Memory B cell (primary cell): ENCODE data around the gene RIT2.

ENCODE experiments used
- ATAC-seq: fragments of 150-1000 bp; cut with Tn5 transposase; 2 replicates; pipeline ENCODE4 v1.10.0; 2021; ENCODE audit warnings: low read depth, mild to moderate bottlenecking, moderate library complexity
- DNase-seq, 2 donors: peaks; one replicate each; pipeline ENCODE4 v3.0.0; 2022; ENCODE audit warnings: low spot score in 2 of 2
- H3K27ac Mint-ChIP-seq: one replicate; pipeline ENCODE4 v1.8.0; 2022; ENCODE audit warnings: mild to moderate bottlenecking, moderate library complexity, mixed read lengths
- H3K27me3 Mint-ChIP-seq: one replicate; pipeline ENCODE4 v1.8.0; 2022; ENCODE audit warnings: mixed read lengths
- H3K36me3 Mint-ChIP-seq: one replicate; pipeline ENCODE4 v1.8.0; 2022; ENCODE audit warnings: mild to moderate bottlenecking, mixed read lengths
- H3K4me1 Mint-ChIP-seq: one replicate; pipeline ENCODE4 v1.8.0; 2022; ENCODE audit warnings: mixed read lengths
- H3K4me3 Mint-ChIP-seq: one replicate; pipeline ENCODE4 v1.8.0; 2022; ENCODE audit warnings: mild to moderate bottlenecking, moderate library complexity, mixed read lengths
- H3K9me3 Mint-ChIP-seq: one replicate; pipeline ENCODE4 v1.8.0; 2022; ENCODE audit warnings: mixed read lengths

The RIT2 gene

DNA sequence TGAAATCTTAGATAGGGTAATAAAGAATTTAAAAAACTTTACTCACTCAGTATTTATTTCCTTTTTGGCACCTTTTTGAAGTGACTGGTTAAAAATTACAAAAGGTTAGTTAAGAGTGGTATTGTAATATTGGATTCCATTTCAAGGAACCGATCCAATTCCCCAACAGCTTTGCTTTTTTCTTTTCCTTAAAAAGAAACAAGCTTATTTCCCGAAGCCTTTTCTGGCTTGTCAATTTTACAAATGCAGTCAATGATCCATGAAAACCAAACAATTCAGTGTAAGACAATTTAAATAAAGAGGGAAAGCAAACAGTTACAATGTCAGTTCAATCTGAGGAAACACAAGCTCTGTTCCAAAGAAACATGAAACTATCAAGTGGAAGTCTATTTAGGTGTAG is 200.2 kb downstream of the RIT2 start:
- no peak for ATAC-seq
- Mint-ChIP-seq H3K4me1 (no peaks in the 10 kb centered on the region), H3K4me3 (no peak overlapping the region), H3K27ac (no peak overlapping the region), H3K9me3 (peaks cover 6% of the 10 kb centered on the region), H3K27me3 (no peaks in the 10 kb centered on the region), H3K36me3 (no peaks in the 10 kb centered on the region)
- DNase-seq, result no peak

DNA sequence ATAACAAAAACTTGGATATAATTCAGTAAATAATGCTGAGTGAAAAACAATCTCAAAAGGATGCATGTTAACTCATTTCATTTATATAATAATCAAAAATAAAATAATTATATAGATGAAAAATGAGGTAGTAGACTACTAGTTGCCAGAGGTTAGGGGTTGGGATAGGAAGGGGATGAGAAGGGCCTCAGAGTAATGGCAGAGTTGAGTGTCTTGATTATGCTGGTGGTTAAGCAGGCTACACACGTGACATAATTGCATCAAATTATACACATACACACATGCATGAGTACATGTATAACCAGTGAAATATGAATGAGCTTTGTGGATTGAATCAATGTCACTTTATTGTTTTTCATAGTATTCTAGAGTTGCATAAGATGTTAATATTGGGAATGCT is 201.0 kb downstream of the RIT2 start:
- Mint-ChIP-seq H3K4me3 (no peak overlapping the region), H3K4me1 (no peaks in the 10 kb centered on the region), H3K36me3 (no peaks in the 10 kb centered on the region), H3K27ac (no peak overlapping the region), H3K9me3 (peaks cover 7% of the 10 kb centered on the region), H3K27me3 (no peaks in the 10 kb centered on the region)
- no peak for ATAC-seq
- no peak for DNase-seq

DNA sequence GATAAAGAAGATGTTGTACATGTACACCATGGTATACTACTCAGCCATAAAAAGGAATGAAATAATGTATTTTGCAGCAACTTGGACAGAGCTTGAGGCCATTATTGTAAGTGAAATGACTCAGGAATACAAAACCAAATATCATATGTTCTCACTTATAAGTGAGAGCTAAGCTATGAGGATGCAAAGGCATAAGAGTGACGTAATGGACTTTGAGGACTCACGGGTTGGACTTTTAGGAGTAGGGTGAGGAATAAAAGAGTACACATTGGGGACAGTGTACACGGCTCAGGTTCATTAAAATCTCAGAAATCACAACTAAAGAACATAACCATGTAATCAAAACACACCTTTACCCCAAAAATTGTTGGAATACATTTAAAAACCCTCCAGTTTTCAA is 206.4 kb downstream of the RIT2 start:
- DNase-seq (no peak), ATAC-seq (no peak)
- H3K27ac Mint-ChIP-seq, result no peak overlapping the region
- no peak overlapping the region for H3K4me3 Mint-ChIP-seq
- H3K4me1 Mint-ChIP-seq, result no peaks in the 10 kb centered on the region
- no peaks in the 10 kb centered on the region for H3K27me3 Mint-ChIP-seq
- H3K36me3 Mint-ChIP-seq, result no peaks in the 10 kb centered on the region
- H3K9me3 Mint-ChIP-seq, result peaks cover 3% of the 10 kb centered on the region

DNA sequence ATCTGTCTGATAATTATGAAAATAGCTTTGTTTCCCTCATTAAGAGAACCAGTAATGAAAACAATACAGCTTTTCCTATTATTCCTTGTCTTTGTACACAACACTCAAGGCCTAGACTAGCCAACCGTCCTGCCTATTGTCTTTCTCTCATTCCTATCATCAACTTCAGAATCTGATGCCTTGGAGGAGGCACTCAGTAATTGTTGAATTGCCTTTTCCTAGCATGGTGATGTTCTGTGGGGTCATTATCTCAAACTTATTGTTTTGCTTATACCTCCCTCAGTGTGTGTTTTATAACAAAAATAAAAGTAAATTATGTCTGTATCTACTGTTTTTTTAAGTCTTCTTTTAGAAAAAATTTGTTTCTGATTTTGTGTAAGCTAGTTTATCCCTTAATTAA is 208.7 kb downstream of the RIT2 start:
- no peaks in the 10 kb centered on the region for H3K36me3 Mint-ChIP-seq
- H3K27me3 Mint-ChIP-seq, result no peaks in the 10 kb centered on the region
- H3K4me3 Mint-ChIP-seq, result no peak overlapping the region
- H3K4me1 Mint-ChIP-seq, result no peaks in the 10 kb centered on the region
- DNase-seq (no peak), ATAC-seq (no peak)
- peaks cover 3% of the 10 kb centered on the region for H3K9me3 Mint-ChIP-seq
- no peak overlapping the region for H3K27ac Mint-ChIP-seq

DNA sequence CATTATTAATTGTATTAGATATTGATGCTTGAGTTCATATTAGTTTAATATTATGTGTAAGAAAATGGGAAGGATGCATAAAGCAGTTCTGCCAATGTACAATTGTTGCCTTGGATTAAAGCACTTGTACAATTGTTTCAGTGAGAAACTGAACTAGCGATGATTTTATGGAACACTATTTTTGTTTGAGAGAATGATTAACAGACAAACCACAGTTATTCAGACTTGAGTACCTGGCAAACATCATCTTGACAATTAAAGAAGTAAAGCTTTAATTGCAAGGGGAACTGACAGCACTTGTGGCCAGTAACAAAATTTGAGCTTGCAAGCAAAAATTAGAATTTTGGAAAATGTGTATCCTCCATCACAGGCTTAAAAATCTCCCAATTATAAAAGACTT is 214.3 kb downstream of the RIT2 start:
- peaks cover 3% of the 10 kb centered on the region for H3K9me3 Mint-ChIP-seq
- no peak for DNase-seq
- H3K27ac Mint-ChIP-seq, result no peak overlapping the region
- no peak overlapping the region for H3K4me3 Mint-ChIP-seq
- ATAC-seq, result no peak
- no peaks in the 10 kb centered on the region for H3K4me1 Mint-ChIP-seq
- no peaks in the 10 kb centered on the region for H3K36me3 Mint-ChIP-seq
- no peaks in the 10 kb centered on the region for H3K27me3 Mint-ChIP-seq

DNA sequence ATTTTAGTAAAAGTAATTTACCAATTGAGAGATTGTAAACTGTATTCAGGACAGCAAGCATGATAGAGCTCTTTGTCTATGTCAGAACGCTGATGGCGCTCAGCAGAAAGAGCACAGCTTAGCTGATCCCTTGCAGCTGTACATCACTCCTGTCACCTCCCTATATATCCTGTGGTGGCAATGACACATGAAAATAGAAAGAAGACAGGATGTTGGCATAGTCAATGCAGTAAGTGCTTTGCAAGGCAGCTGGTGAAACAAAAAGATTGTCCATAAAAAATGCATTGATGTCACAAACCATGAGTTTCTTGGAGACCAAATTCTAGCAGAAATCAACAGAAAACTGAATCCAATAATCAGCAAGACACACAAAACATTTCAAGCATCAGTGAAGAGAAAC is 221.5 kb downstream of the RIT2 start:
- H3K4me1 Mint-ChIP-seq, result no peaks in the 10 kb centered on the region
- H3K9me3 Mint-ChIP-seq, result peaks cover 4% of the 10 kb centered on the region
- H3K36me3 Mint-ChIP-seq, result no peaks in the 10 kb centered on the region
- no peak overlapping the region for H3K4me3 Mint-ChIP-seq
- H3K27ac Mint-ChIP-seq, result no peak overlapping the region
- no peak for ATAC-seq
- DNase-seq, result no peak
- no peaks in the 10 kb centered on the region for H3K27me3 Mint-ChIP-seq

DNA sequence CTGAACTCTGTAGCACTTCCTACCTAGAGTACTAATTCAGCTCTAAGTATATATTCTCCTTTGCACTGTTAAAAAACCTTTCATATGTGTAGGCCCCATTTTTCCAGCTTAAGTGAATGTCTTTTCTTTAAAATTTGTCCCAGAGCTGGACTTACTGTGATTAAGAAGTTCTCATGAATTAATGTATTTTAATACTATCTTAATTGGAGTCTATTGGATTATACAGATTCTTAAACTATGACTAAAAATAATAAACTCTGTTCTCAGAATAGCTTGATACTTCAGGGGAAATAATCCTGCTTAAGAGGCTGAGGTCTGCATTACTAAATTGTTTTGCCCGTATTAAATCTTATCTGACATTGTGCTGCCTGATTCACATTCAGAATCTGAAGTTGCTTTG is 223.3 kb downstream of the RIT2 start:
- DNase-seq, result no peak

DNA sequence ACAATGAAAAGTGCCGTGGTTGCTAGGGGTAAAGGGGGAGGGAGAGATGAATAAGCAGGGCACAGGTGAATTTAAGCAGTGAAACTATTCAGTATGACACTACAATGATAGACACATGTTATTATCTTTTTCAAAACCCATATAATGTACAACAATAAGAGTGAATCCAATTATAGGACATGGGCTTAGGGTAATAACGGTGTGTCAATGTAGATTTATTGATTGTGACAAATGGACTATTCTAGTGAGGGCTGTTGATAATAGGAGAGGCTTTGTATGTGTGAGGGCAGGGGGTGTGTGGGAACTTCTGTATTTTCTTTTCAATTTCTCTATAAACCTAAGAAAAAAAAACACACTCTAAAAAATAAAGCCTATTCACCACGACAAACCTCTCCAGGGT is 223.8 kb downstream of the RIT2 start:
- Mint-ChIP-seq H3K4me1 (no peaks in the 10 kb centered on the region), H3K36me3 (no peaks in the 10 kb centered on the region), H3K9me3 (peaks cover 1% of the 10 kb centered on the region), H3K27ac (no peak overlapping the region), H3K27me3 (no peaks in the 10 kb centered on the region), H3K4me3 (no peak overlapping the region)
- no peak for ATAC-seq
- no peak for DNase-seq

More for the DNA sequence above, 223.3 kb downstream of the RIT2 start:
- no peaks in the 10 kb centered on the region for H3K36me3 Mint-ChIP-seq
- no peak for ATAC-seq
- H3K4me3 Mint-ChIP-seq, result no peak overlapping the region
- no peaks in the 10 kb centered on the region for H3K27me3 Mint-ChIP-seq
- H3K9me3 Mint-ChIP-seq, result peaks cover 4% of the 10 kb centered on the region
- H3K27ac Mint-ChIP-seq, result no peak overlapping the region
- H3K4me1 Mint-ChIP-seq, result no peaks in the 10 kb centered on the region

DNA sequence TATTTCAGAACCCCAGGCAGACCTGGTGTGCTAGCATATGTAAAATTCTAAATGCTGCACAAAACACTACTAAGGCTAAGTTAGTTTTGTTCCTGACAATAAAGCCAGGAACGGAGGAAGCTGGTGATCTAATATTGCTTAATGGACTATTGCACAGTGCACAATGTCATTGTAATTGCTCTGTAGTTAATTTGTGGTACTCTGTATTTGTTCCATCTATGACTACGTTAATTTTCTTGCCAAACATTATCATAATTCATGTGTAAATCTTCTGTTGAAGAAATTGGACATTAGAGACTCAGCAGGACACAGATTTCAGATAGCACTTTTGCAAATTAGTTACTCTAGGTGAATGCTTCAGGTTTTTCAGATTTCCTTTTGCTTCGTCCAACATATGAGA is 232.3 kb downstream of the RIT2 start:
- H3K9me3 Mint-ChIP-seq, result peaks cover 6% of the 10 kb centered on the region
- H3K27me3 Mint-ChIP-seq, result no peaks in the 10 kb centered on the region
- H3K36me3 Mint-ChIP-seq, result no peaks in the 10 kb centered on the region
- no peaks in the 10 kb centered on the region for H3K4me1 Mint-ChIP-seq
- DNase-seq (no peak), ATAC-seq (no peak)
- no peak overlapping the region for H3K27ac Mint-ChIP-seq
- H3K4me3 Mint-ChIP-seq, result no peak overlapping the region

DNA sequence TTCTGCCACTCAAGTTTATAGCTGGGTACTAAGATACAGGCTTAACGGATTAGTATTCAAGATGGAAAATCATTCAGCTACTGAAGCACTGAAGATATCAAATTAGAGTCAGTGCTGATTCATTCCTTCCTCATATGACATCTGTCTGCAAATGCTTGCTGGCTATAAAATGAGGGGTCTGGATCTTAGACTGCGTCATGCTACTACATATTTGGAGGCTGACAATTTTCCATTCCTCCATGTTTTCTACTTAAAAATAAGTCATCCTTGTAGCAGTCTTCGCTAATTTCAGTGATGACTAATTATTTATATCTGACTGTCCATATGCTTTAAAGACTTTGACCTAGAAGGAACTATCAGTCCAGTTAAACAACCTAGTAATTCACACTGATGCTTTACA is 233.4 kb downstream of the RIT2 start:
- H3K9me3 Mint-ChIP-seq, result peaks cover 6% of the 10 kb centered on the region
- DNase-seq (no peak), ATAC-seq (no peak)
- H3K27ac Mint-ChIP-seq, result no peak overlapping the region
- H3K36me3 Mint-ChIP-seq, result no peaks in the 10 kb centered on the region
- no peaks in the 10 kb centered on the region for H3K27me3 Mint-ChIP-seq
- H3K4me1 Mint-ChIP-seq, result no peaks in the 10 kb centered on the region
- H3K4me3 Mint-ChIP-seq, result no peak overlapping the region

DNA sequence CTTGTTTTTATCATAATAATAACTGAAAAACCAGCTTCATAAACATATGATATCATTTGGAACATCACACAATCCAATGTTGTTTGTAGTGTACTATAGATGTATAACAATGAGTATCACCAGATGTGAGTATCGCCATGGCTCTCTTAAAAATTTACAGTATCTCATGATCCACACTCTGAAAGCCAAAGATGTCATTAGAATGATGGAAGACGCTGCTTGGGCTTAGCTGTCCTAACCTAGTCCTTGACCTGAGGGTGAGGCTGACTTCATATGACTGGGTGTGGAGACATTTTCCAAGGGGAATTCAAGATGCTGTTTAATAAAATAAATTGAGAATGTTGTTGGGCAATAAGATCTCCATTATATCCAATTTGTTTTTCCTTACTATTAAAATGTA is 242.6 kb downstream of the RIT2 start:
- peaks cover 4% of the 10 kb centered on the region for H3K9me3 Mint-ChIP-seq
- no peaks in the 10 kb centered on the region for H3K36me3 Mint-ChIP-seq
- no peak overlapping the region for H3K27ac Mint-ChIP-seq
- DNase-seq, result no peak
- no peaks in the 10 kb centered on the region for H3K27me3 Mint-ChIP-seq
- no peaks in the 10 kb centered on the region for H3K4me1 Mint-ChIP-seq
- no peak overlapping the region for H3K4me3 Mint-ChIP-seq
- ATAC-seq, result no peak

DNA sequence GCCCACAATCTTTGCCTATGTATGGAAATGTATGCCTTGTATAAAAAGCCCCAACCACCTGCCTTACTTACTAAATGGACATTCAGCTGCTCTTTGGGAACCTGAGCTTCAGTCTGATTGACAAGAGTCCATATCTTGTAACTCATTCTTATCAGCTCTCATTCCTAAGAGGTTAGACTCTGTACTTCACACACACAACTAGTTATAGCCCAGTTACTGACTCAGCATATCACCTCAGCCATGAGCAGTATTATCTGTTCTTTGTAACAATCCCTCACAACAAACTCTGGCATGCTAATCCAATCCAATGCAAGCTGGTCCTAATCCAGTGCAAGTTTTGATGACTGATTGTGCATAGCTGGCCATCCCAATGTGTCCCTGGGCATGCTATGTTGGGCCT is 250.6 kb downstream of the RIT2 start:
- H3K36me3 Mint-ChIP-seq, result no peaks in the 10 kb centered on the region
- H3K9me3 Mint-ChIP-seq, result peaks cover 4% of the 10 kb centered on the region
- no peaks in the 10 kb centered on the region for H3K27me3 Mint-ChIP-seq

DNA sequence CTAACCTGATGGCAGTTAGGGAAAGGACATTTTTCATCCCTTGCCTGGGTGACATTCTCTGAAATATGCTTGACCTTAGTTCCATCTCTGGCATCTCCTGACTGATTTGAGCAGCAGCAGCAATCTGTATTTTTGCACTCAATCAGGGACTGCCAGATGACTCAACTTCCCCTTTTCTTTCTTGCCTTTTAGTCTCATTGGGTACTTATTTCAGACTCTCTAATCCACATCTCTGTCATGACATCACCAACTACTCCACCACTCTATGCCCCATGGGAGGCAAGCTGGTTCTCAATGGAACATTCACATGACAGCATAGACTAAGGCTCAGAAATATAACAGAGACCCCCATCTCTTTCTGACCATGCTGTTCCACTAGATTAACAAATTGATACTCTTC is 254.2 kb downstream of the RIT2 start:
- Mint-ChIP-seq H3K36me3 (no peaks in the 10 kb centered on the region), H3K4me3 (no peak overlapping the region), H3K27me3 (no peaks in the 10 kb centered on the region), H3K4me1 (no peaks in the 10 kb centered on the region), H3K27ac (no peak overlapping the region), H3K9me3 (peaks cover 4% of the 10 kb centered on the region)
- ATAC-seq (no peak), DNase-seq (no peak)

More for the DNA sequence above, 250.6 kb downstream of the RIT2 start:
- H3K4me3 Mint-ChIP-seq, result no peak overlapping the region
- DNase-seq, result no peak
- no peaks in the 10 kb centered on the region for H3K4me1 Mint-ChIP-seq
- H3K27ac Mint-ChIP-seq, result no peak overlapping the region
- ATAC-seq, result no peak

DNA sequence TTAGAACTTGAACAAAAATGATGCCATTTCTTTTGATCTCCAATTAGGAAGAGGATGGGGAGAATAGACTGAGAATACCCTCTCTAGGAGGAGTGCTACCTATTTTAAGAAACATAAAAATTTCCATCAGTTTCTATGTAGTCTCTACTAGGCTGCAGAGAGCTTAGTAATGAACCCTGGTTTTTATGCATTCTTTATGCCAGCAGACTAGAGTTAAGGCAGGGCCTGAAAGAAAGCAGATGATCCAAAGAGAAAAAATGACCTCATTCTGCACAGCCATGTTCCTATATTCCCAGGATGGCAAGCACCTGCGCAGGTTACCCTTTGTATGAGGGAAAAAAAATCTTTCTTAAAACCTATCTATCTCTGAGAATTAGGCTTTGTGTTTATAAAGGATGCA is 254.9 kb downstream of the RIT2 start:
- Mint-ChIP-seq H3K27ac (no peak overlapping the region), H3K27me3 (no peaks in the 10 kb centered on the region), H3K4me3 (no peak overlapping the region), H3K4me1 (no peaks in the 10 kb centered on the region), H3K9me3 (peaks cover 1% of the 10 kb centered on the region), H3K36me3 (no peaks in the 10 kb centered on the region)
- DNase-seq (no peak), ATAC-seq (no peak)

DNA sequence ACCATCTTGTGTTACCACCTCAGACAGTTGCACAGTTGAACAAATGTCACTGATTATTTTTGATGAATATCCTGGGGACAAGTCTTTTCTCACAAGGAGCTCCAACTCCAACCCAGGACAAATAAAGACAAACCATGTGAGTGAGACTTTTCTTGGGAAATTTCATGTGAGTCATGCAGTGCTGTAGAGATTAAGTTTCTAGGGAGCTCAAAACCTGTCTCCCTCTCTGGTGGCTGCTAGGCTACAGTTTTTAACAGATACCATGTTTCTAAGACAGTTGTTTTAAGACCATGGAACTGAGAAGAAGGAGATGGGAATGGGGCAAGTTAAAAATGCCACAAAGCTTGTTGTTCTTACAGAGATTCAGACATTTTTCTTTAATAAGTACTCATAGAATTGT is 255.5 kb downstream of the RIT2 start:
- H3K27ac Mint-ChIP-seq, result no peak overlapping the region
- no peaks in the 10 kb centered on the region for H3K36me3 Mint-ChIP-seq
- no peak overlapping the region for H3K4me3 Mint-ChIP-seq
- DNase-seq (no peak), ATAC-seq (no peak)
- peaks cover 1% of the 10 kb centered on the region for H3K9me3 Mint-ChIP-seq
- no peaks in the 10 kb centered on the region for H3K4me1 Mint-ChIP-seq
- no peaks in the 10 kb centered on the region for H3K27me3 Mint-ChIP-seq

DNA sequence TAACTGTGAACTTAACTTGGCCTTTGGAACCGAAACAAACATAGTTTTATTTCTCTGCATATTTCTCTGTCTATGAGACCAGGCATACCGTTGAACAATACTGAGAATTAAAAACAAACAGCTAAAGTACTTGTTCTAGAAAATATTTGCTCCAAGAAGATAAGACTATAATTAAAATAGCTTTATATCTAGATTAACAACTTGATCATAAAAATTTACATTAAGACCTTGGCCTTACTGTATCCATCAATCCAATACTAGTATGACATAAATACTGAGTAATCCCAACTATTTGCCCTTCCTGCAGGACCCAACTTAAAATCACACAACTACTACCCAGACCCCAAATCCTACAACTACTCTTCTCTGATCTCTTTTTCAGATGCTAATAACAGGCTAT is 260.9 kb downstream of the RIT2 start:
- Mint-ChIP-seq H3K36me3 (no peaks in the 10 kb centered on the region), H3K4me3 (no peak overlapping the region), H3K27me3 (no peaks in the 10 kb centered on the region), H3K4me1 (no peaks in the 10 kb centered on the region), H3K27ac (no peak overlapping the region), H3K9me3 (peaks cover 1% of the 10 kb centered on the region)
- no peak for DNase-seq
- no peak for ATAC-seq
